Peyer's patch (tissue), 4 donors: ENCODE data around the gene NCBP1.

Source experiments
- CTCF ChIP-seq, 6 experiments: fragments of 450-650 bp in 4 of 6; fragments of 200-600 bp in 2 of 6; sonication (generic) in 1 of 6; IDR thresholded peaks; one replicate each; pipeline ENCODE4 v1.5.1; 2017 to 2019; ENCODE audit warnings: antibody characterized with exemption in 6 of 6, mild to moderate bottlenecking in 3 of 6, moderate library complexity in 1 of 6
- POLR2A ChIP-seq, 2 donors: fragments of 450-650 bp; IDR thresholded peaks; one replicate each; pipeline ENCODE4 v1.5.1; 2017; ENCODE audit warnings: antibody characterized with exemption in 2 of 2, mild to moderate bottlenecking in 2 of 2, moderate library complexity in 2 of 2

- no peak for TF ChIP-seq CTCF (IDR thresholded peaks at IDR 0.05)
- TF ChIP-seq POLR2A (IDR thresholded peaks at IDR 0.05), result no peak
These were observed 64.2 kb downstream of the NCBP1 start for GRCh38 chr9:97697837-97698236.
